Activated B cell treated with CpG ODN at 0.5 μM for 24 hours (primary cell): ENCODE measurements around the gene FNDC11. TPM values are rescaled to one million over a fixed set of nuclear protein-coding genes. Genes with fewer than 3 reads are reported as not detected.

Experiments
- ATAC-seq: fragments of 200-7000 bp; cut with Tn5 transposase; one replicate; pipeline ENCODE4 v1.10.0; 2021; ENCODE audit warnings: low read depth, mild to moderate bottlenecking, moderate library complexity
- CTCF ChIA-PET: fragments of 350-600 bp; sonication (Branson Sonifier 250); formaldehyde crosslinking; loops from one replicate; lab custom pipeline; 2021; ENCODE audit warnings: antibody characterized with exemption; lab: Charles Lee
- POLR2A ChIA-PET: fragments of 350-600 bp; sonication (Branson Sonifier 250); formaldehyde crosslinking; loops from one replicate; lab custom pipeline; 2021; ENCODE audit warnings: antibody characterized with exemption; lab: Charles Lee
- DNase-seq: peaks from one replicate; pipeline ENCODE4 v3.0.0; 2022
- H3K27ac Mint-ChIP-seq: one replicate; pipeline ENCODE4 v1.8.0; 2020; ENCODE audit warnings: mixed read lengths
- H3K27me3 Mint-ChIP-seq: one replicate; pipeline ENCODE4 v1.8.0; 2021; ENCODE audit warnings: mixed read lengths
- H3K36me3 Mint-ChIP-seq: one replicate; pipeline ENCODE4 v1.8.0; 2021; ENCODE audit warnings: low read depth, mixed read lengths
- H3K4me1 Mint-ChIP-seq: one replicate; pipeline ENCODE4 v1.8.0; 2021; ENCODE audit warnings: mixed read lengths
- H3K4me3 Mint-ChIP-seq: one replicate; pipeline ENCODE4 v1.8.0; 2020; ENCODE audit warnings: mild to moderate bottlenecking, mixed read lengths
- H3K9me3 Mint-ChIP-seq: one replicate; pipeline ENCODE4 v1.8.0; 2020; ENCODE audit warnings: mixed read lengths
- intact Hi-C: fragments of 100-400 bp; cut with micrococcal nuclease; formaldehyde crosslinking; loops from one replicate; pipeline ENCODE4 v1.15.1; 2024
- total RNA-seq: library from RNA; stranded (reverse); gene quantifications from 2 replicates; pipeline ENCODE4 v1.2.3, GENCODE V29; 2022
- TF ChIP-seq, protein P1 (sequence below): fragments of 200-600 bp; IDR thresholded peaks from one replicate; pipeline ENCODE4 v1.8.0; 2022; ENCODE audit warnings: antibody characterized with exemption, mild to moderate bottlenecking

The FNDC11 gene
- total RNA-seq, 1 donor from 2014 or later: 0.78 TPM

DNA sequence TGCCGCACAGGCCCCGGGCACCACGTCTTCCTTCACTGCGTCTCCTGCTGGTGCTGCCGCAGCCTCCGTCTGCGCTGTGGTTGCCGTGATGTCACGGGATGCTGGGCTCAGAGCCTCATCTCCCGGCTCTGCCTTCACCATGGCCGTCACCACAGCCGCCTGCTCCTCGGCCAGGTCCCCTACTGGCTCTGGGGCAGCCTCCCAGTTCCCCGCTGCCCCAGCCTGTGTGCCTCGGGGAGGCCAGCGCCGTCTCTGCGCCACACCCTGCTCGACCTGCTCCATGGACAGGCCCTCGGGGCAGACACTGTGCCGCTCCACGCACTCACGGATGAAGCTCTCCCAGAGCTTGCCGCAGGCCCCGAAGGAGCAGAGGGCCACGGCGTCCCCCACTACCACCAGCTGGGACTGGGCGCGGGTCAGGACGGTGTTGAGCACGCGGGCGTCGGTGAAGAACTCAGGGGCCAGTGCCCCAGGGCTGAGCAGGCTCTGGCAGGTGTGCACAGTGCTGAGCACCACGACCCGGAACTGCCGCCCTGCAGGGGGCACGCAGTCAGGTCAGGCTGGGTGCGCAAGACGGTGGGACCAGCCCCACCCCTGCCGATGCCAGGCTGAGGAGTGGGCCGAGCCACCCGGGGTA lies 11.9 kb downstream of the FNDC11 start:
- Mint-ChIP-seq H3K4me1 (peaks cover 31% of the 10 kb centered on the region), H3K4me3 (no peak overlapping the region), H3K36me3 (peaks cover 14% of the 10 kb centered on the region), H3K9me3 (no peaks in the 10 kb centered on the region), H3K27ac (no peak overlapping the region), H3K27me3 (no peaks in the 10 kb centered on the region)
- ChIA-PET CTCF (no interaction called here), POLR2A (interaction anchor here (0.6 to 3.9 kb wide), 6 partner anchors 10 to 78 kb away, joined by 3 to 23 read pairs (median 5); partner anchors contain the start of genes FNDC11 and PTK6)
- DNase-seq: no peak
- no peak for ATAC-seq
- intact Hi-C loops: loop anchor here (5.0 kb wide), 1 partner anchor 61 kb away; the partner anchor contains the start of gene GMEB2
- TF ChIP-seq, protein P1, sequence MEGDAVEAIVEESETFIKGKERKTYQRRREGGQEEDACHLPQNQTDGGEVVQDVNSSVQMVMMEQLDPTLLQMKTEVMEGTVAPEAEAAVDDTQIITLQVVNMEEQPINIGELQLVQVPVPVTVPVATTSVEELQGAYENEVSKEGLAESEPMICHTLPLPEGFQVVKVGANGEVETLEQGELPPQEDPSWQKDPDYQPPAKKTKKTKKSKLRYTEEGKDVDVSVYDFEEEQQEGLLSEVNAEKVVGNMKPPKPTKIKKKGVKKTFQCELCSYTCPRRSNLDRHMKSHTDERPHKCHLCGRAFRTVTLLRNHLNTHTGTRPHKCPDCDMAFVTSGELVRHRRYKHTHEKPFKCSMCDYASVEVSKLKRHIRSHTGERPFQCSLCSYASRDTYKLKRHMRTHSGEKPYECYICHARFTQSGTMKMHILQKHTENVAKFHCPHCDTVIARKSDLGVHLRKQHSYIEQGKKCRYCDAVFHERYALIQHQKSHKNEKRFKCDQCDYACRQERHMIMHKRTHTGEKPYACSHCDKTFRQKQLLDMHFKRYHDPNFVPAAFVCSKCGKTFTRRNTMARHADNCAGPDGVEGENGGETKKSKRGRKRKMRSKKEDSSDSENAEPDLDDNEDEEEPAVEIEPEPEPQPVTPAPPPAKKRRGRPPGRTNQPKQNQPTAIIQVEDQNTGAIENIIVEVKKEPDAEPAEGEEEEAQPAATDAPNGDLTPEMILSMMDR: no peak

DNA sequence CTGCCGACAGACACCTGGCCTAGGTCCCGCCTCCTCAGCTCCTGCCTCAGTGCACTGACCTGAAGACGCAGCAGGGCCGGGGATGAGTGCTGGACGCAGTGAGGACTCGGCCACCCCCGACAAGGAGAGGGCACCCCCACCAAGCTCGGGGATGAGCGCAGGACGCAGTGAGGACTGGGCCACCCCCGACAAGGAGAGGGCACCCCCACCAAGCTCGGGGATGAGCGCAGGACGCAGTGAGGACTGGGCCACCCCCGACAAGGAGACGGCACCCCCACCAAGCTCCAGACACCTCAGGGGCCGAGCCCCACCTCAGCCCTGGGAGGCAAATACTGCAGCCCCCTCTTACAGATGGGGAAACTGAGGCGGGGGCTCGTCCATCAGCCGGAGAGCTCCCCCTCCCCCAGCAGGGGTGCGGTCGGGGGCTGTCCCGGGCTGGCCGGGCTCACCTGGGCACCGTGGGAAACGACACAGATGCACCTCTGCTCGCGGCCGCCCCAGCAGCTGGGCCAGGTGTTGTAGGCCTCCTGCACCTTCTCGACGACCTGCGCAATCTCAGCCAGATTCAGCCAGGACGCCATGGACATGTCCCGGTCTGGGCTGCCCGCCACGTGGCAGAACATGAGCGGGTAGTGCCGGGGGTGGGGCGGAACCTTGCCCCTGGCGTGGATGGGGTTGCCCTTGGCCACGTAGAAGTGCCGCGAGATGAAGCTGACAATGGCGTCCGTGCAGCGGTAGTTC lies 12.6 kb downstream of the FNDC11 start:
- TF ChIP-seq, protein P1: no peak
- ChIA-PET CTCF (interaction anchor here (1.6 kb wide), 1 partner anchor 29 kb away, joined by 6 read pairs; the partner anchor contains the start of gene PTK6), POLR2A (interaction anchor here (0.7 to 3.9 kb wide), 9 partner anchors 11 to 589 kb away, joined by 3 to 23 read pairs (median 6); partner anchors contain the start of genes FNDC11, PTK6 and UCKL1)
- ATAC-seq: no peak
- peaks cover 8% of the 10 kb centered on the region for H3K36me3 Mint-ChIP-seq
- no peak for DNase-seq
- peaks cover 31% of the 10 kb centered on the region for H3K4me1 Mint-ChIP-seq
- H3K27ac Mint-ChIP-seq: no peak overlapping the region
- intact Hi-C loops: loop anchor here (1.0 to 5.0 kb wide), 3 partner anchors 12 to 61 kb away; partner anchors contain the start of genes FNDC11 and GMEB2
- H3K4me3 Mint-ChIP-seq: no peak overlapping the region
- H3K9me3 Mint-ChIP-seq: no peaks in the 10 kb centered on the region
- H3K27me3 Mint-ChIP-seq: no peaks in the 10 kb centered on the region

DNA sequence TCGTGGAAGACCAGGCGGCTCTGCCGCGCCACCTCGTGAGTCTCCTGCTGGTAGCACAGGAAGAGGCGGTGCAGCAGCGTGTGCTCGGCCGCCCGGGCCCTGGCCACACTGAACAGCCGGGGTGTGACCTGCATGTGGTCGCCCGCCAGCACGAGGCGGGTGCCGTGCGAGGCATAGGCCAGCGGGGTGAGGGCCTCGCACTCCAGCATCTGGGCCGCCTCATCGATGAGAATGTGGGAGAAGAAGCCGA lies 13.1 kb downstream of the FNDC11 start:
- TF ChIP-seq, protein P1: no peak
- no peaks in the 10 kb centered on the region for H3K27me3 Mint-ChIP-seq
- H3K9me3 Mint-ChIP-seq: no peaks in the 10 kb centered on the region
- ChIA-PET POLR2A (interaction anchor here (0.5 to 3.9 kb wide), 13 partner anchors 9 to 590 kb away, joined by 3 to 23 read pairs (median 6); partner anchors contain the start of genes FNDC11, GMEB2, PPDPF and PTK6), CTCF (interaction anchor here (1.4 to 1.6 kb wide), 2 partner anchors 29 to 412 kb away, joined by 3 to 6 read pairs; partner anchors contain the start of genes PTK6 and SAMD10)
- peaks cover 8% of the 10 kb centered on the region for H3K36me3 Mint-ChIP-seq
- H3K4me1 Mint-ChIP-seq: peaks cover 31% of the 10 kb centered on the region
- DNase-seq: no peak
- intact Hi-C loops: loop anchor here (1.0 to 5.0 kb wide), 3 partner anchors 13 to 60 kb away; partner anchors contain the start of genes FNDC11 and GMEB2
- ATAC-seq: no peak
- no peak overlapping the region for H3K27ac Mint-ChIP-seq
- H3K4me3 Mint-ChIP-seq: peak overlapping the region; percentile 68

DNA sequence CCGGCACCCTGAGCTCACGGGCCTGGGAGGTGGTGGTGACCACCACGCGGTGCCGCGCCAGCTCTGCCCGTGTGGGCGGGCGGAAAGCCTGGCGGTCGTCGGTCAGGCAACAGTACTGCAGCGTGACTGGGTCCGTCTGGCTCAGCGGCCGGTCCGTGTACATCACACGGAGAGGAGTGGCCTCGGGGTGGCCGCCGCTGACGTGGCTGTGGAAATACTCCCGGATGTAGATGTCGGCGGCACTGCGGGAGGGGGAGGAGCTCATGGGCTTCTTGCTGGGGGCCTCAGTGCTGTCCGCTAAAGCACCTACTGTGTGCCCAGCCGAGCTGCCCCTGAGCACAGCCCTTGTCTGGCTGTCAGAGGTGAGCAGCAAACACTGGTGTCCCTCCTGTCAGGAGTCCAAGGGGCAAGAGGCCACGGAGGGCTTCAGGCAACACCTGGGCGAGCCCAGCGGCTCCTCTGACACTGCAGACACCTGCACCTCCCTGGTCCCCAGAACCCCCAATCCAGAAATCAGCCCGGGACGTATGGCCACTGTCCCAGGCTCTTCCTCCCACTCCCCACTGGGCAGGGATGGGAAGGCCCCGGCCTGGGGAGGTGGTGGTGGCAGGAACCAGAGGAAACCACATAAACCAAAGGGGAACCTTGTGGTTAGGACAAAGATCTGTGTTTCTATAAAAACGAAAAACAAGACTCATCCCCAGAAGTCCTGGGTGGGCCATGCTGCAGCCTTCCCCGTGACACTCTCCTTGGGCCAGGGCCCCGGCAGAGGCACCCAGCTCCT lies 13.6 kb downstream of the FNDC11 start:
- peak; percentile 62 for DNase-seq
- TF ChIP-seq, protein P1: no peak
- peaks cover 31% of the 10 kb centered on the region for H3K4me1 Mint-ChIP-seq
- ChIA-PET CTCF (interaction anchor here (0.7 to 1.6 kb wide), 3 partner anchors 15 to 412 kb away, joined by 3 to 6 read pairs (median 3); partner anchors contain the start of genes PTK6 and SAMD10), POLR2A (interaction anchor here (0.5 to 3.9 kb wide), 15 partner anchors 9 to 590 kb away, joined by 3 to 23 read pairs (median 5); partner anchors contain the start of genes FNDC11, GMEB2, PPDPF and PTK6)
- peak overlapping the region; percentile 75 for H3K27ac Mint-ChIP-seq
- H3K4me3 Mint-ChIP-seq: peak overlapping the region; percentile 68
- intact Hi-C loops: loop anchor here (1.0 to 5.0 kb wide), 3 partner anchors 13 to 60 kb away; partner anchors contain the start of genes FNDC11 and GMEB2
- H3K27me3 Mint-ChIP-seq: no peaks in the 10 kb centered on the region
- H3K36me3 Mint-ChIP-seq: peaks cover 8% of the 10 kb centered on the region
- no peaks in the 10 kb centered on the region for H3K9me3 Mint-ChIP-seq
- peak; percentile 76 for ATAC-seq
